Endothelial cell of umbilical vein (primary cell): ENCODE measurements around the gene EIF4B. TPM values are rescaled to one million over a fixed set of nuclear protein-coding genes. Genes with fewer than 3 reads are reported as not detected.

Experiments used
- BruUV-seq: library from RNA; stranded (reverse); fragments of 400-500 nt; replicated peaks from 2 replicates; lab custom pipeline; 2021; lab: Mats Ljungman, UMichigan
- CTCF ChIA-PET: fragments of 300-600, 350-600 bp; sonication (Branson Sonifier 250); formaldehyde crosslinking; loops from one replicate; lab custom pipeline; 2021; ENCODE audit warnings: antibody characterized with exemption, inconsistent platforms; lab: Charles Lee
- POLR2A ChIA-PET: fragments of 300-600, 350-600 bp; sonication (Branson Sonifier 250); formaldehyde crosslinking; loops from one replicate; lab custom pipeline; 2021; ENCODE audit warnings: antibody characterized with exemption, inconsistent platforms; lab: Charles Lee
- DNase-seq: peaks from one replicate; pipeline ENCODE4 v3.0.0-alpha.2; 2011; ENCODE audit warnings: low read depth, low spot score
- FAIRE-seq: peaks from 2 replicates; lab custom pipeline; 2011; peaks lifted over from hg19 to GRCh38; lab: Jason Lieb, UNC
- H2AFZ ChIP-seq: 2 replicates; pipeline ENCODE4 v1.6.0; 2012; ENCODE audit warnings: low read depth, low read length, control low read depth, inconsistent platforms
- H3K27ac ChIP-seq: 2 replicates; pipeline ENCODE4 v1.5.1; 2011; ENCODE audit warnings: low read depth, mild to moderate bottlenecking, control low read depth, low read length, moderate library complexity; ENCODE audit not compliant: insufficient read depth
- H3K27me3 ChIP-seq, 2 experiments: 2 replicates each; pipeline versions ENCODE4 v1.6.0 to v1.6.1; 2011; ENCODE audit warnings: low read length in 2 of 2, mixed read lengths in 1 of 2; ENCODE audit not compliant: control insufficient read depth in 2 of 2, insufficient read depth in 2 of 2
- H3K36me3 ChIP-seq, 2 experiments: 2 replicates in 1 of 2; 3 replicates in 1 of 2; pipeline ENCODE4 v1.5.1; 2011; ENCODE audit warnings: low read length in 2 of 2, mild to moderate bottlenecking in 1 of 2, moderate library complexity in 1 of 2; ENCODE audit not compliant: control insufficient read depth in 2 of 2, insufficient read depth in 2 of 2; ENCODE audit errors: extremely low read depth in 1 of 2
- H3K4me1 ChIP-seq: 3 replicates; pipeline ENCODE4 v1.5.1; 2011; ENCODE audit warnings: mild to moderate bottlenecking, low read length; ENCODE audit not compliant: control insufficient read depth, insufficient read depth; ENCODE audit errors: extremely low read depth
- H3K4me2 ChIP-seq: 2 replicates; pipeline ENCODE4 v1.6.1; 2011; ENCODE audit warnings: low read length, control low read depth, mixed read lengths; ENCODE audit not compliant: insufficient read depth
- H3K4me3 ChIP-seq, 3 experiments: fragments of 200-600 bp in 1 of 3; sonication (generic), shearing (Covaris generic) in 1 of 3; replicated peaks in 1 of 3; 2 replicates each; pipeline ENCODE4 v1.5.1; 2011 to 2016; ENCODE audit warnings: control low read depth in 3 of 3, low read length in 3 of 3, mild to moderate bottlenecking in 2 of 3, inconsistent platforms in 1 of 3, low read depth in 1 of 3, moderate library complexity in 1 of 3; ENCODE audit not compliant: insufficient read depth in 1 of 3
- H3K79me2 ChIP-seq: 2 replicates; pipeline ENCODE4 v1.6.0; 2012; ENCODE audit warnings: low read length, inconsistent platforms; ENCODE audit not compliant: control insufficient read depth, insufficient read depth
- H3K9ac ChIP-seq: replicated peaks from 2 replicates; pipeline ENCODE3; 2011; ENCODE audit warnings: low read length, control low read depth; ENCODE audit not compliant: insufficient read depth; ENCODE audit errors: extremely low read depth
- H3K9me1 ChIP-seq: replicated peaks from 3 replicates; pipeline ENCODE4 v1.6.0; 2011; ENCODE audit warnings: mild to moderate bottlenecking, low read length; ENCODE audit not compliant: control insufficient read depth, insufficient read depth; ENCODE audit errors: extremely low read depth
- H3K9me3 ChIP-seq: replicated peaks from 2 replicates; pipeline ENCODE4 v1.5.1; 2012; ENCODE audit warnings: low read length, inconsistent platforms; ENCODE audit not compliant: control insufficient read depth, insufficient read depth
- H4K20me1 ChIP-seq: replicated peaks from 2 replicates; pipeline ENCODE3; 2011; ENCODE audit warnings: mild to moderate bottlenecking, low read length; ENCODE audit not compliant: control insufficient read depth, insufficient read depth; ENCODE audit errors: extremely low read depth
- EZH2 ChIP-seq: IDR thresholded peaks from 2 replicates; pipeline ENCODE4 v1.6.1; 2012; ENCODE audit warnings: borderline replicate concordance, low read depth, mild to moderate bottlenecking, moderate library complexity, low read length, inconsistent platforms; ENCODE audit not compliant: severe bottlenecking
- FOS ChIP-seq: IDR thresholded peaks from 2 replicates; pipeline ENCODE4 v1.6.1; 2011; ENCODE audit warnings: mild to moderate bottlenecking, low read length, moderate library complexity, borderline replicate concordance; ENCODE audit not compliant: insufficient read depth
- GATA2 ChIP-seq: IDR thresholded peaks from 2 replicates; pipeline ENCODE4 v1.7.0; 2011; ENCODE audit warnings: low read depth, mild to moderate bottlenecking, moderate library complexity, mixed read lengths, low read length; ENCODE audit not compliant: insufficient read length, insufficient read depth
- JUN ChIP-seq: IDR thresholded peaks from 2 replicates; pipeline ENCODE4 v1.6.1; 2011; ENCODE audit warnings: borderline replicate concordance, low read depth; ENCODE audit not compliant: insufficient read length, insufficient read depth
- MAX ChIP-seq: IDR thresholded peaks from 2 replicates; pipeline ENCODE4 v1.6.1; 2011; ENCODE audit not compliant: insufficient read depth, insufficient read length
- MYC ChIP-seq: IDR thresholded peaks from one replicate; pipeline ENCODE4 v1.6.1; 2011; ENCODE audit warnings: mild to moderate bottlenecking, low read depth, low read length
- POLR2A ChIP-seq: IDR thresholded peaks from 2 replicates; pipeline ENCODE4 v1.6.1; 2012; ENCODE audit warnings: low read depth, mild to moderate bottlenecking, control low read depth, low read length
- POLR2AphosphoS5 ChIP-seq: IDR thresholded peaks from 2 replicates; pipeline ENCODE4 v1.6.1; 2012; ENCODE audit warnings: low read depth, mild to moderate bottlenecking, control low read depth, low read length, moderate library complexity; ENCODE audit not compliant: insufficient read depth
- dilution Hi-C: fragments of 300-500 bp; cut with MboI; formaldehyde crosslinking; loops from one replicate; pipeline ENCODE4 v1.15.0; 2019; ENCODE audit warnings: low sequenced_read_pairs; ENCODE audit not compliant: extremely low pct_ligation_motif_present
- intact Hi-C: fragments of 100-400 bp; cut with micrococcal nuclease; formaldehyde crosslinking; loops from one replicate; pipeline ENCODE4 v1.10.0; 2022
- polyA plus RNA-seq, 4 experiments: library from polyadenylated mRNA; depleted of rRNA in 3 of 4; stranded (reverse) in 3 of 4; unstranded in 1 of 4; fragments of >200 nt; gene quantifications; 2 replicates each; pipeline versions ENCODE4 v1.2.1 to v1.2.3, GENCODE V29; 2011 to 2012; ENCODE audit warnings: missing spikeins in 1 of 4
- total RNA-seq: library from RNA; stranded (reverse); gene quantifications from 2 replicates; pipeline ENCODE4 v1.2.3, GENCODE V29; 2021
- TF ChIP-seq, protein P1 (sequence below), 2 donors: IDR thresholded peaks; 1 replicate in 1 of 2; 2 replicates in 1 of 2; pipeline ENCODE4 v1.5.1; 2011; ENCODE audit warnings: low read length in 2 of 2, mild to moderate bottlenecking in 2 of 2, moderate library complexity in 2 of 2, control low read depth in 1 of 2, inconsistent platforms in 1 of 2, low read depth in 1 of 2; ENCODE audit not compliant: insufficient read depth in 1 of 2; ENCODE audit errors: extremely low read depth in 1 of 2

EIF4B gene
- total and polyA plus RNA-seq, 2 donors (not counting 3 experiments of a cell fraction or from before 2014, with no cell fraction given) = 233 to 382 TPM

DNA sequence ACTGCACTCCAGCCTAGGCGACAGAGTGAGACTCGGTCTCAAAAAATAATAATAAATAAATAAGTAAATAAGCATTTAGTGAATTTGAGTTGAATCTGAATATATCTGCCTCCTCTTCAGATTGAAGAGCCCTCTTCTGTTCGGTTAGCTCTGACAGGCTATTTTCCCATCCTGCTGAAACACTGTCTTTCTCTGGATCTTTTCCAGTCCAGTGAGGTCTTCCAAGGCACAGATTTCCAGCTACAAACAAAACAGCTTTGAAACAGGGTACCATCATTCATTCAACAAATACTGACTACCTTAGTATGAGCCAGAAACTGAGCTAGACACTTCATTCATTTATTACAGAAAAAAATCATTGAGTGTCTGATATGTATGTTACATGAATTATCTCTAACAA, 80.1 kb downstream of the EIF4B start:
- ChIA-PET POLR2A (no interaction called here), CTCF (interaction anchor here (0.6 to 3.8 kb wide), 8 partner anchors 10 to 111 kb away, joined by 3 to 23 read pairs (median 4); partner anchors contain the start of genes CSAD, IGFBP6 and ZNF740)
- dilution Hi-C loops (no loop called here), intact Hi-C loops (no loop called here)
- H3K9me3 ChIP-seq = no peaks in the 10 kb centered on the region
- H3K79me2 ChIP-seq = no peaks in the 10 kb centered on the region
- no peak overlapping the region for H3K9ac ChIP-seq
- TF ChIP-seq MAX (no peak), FOS (no peak), JUN (no peak), POLR2A (no peak), EZH2 (no peak), MYC (no peak), GATA2 (no peak), POLR2AphosphoS5 (no peak)
- TF ChIP-seq, protein P1, sequence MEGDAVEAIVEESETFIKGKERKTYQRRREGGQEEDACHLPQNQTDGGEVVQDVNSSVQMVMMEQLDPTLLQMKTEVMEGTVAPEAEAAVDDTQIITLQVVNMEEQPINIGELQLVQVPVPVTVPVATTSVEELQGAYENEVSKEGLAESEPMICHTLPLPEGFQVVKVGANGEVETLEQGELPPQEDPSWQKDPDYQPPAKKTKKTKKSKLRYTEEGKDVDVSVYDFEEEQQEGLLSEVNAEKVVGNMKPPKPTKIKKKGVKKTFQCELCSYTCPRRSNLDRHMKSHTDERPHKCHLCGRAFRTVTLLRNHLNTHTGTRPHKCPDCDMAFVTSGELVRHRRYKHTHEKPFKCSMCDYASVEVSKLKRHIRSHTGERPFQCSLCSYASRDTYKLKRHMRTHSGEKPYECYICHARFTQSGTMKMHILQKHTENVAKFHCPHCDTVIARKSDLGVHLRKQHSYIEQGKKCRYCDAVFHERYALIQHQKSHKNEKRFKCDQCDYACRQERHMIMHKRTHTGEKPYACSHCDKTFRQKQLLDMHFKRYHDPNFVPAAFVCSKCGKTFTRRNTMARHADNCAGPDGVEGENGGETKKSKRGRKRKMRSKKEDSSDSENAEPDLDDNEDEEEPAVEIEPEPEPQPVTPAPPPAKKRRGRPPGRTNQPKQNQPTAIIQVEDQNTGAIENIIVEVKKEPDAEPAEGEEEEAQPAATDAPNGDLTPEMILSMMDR (IDR thresholded peaks at IDR 0.05; ENCODE audit: extremely low read depth in 1 of 2, insufficient read depth in 1 of 2, low read depth in 1 of 2, low read length in 2 of 2) = no peak
- H2AFZ ChIP-seq = no peak overlapping the region
- peaks cover 5 to 9% of the 10 kb centered on the region in 2 experiments for H3K27me3 ChIP-seq
- H4K20me1 ChIP-seq = no peaks in the 10 kb centered on the region
- no peak overlapping the region for H3K4me3 ChIP-seq
- no peaks in the 10 kb centered on the region for H3K9me1 ChIP-seq
- H3K4me1 ChIP-seq = no peaks in the 10 kb centered on the region
- H3K27ac ChIP-seq = no peak overlapping the region
- DNase-seq (no peak), FAIRE-seq (no peak)
- H3K4me2 ChIP-seq = no peak overlapping the region
- no TSS peak for BruUV-seq
- no peaks in the 10 kb centered on the region for H3K36me3 ChIP-seq
